HG02981 (cell line): ENCODE measurements around the gene ZFPM1.

Experiments used
- ATAC-seq: cut with Tn5 transposase; IDR thresholded peaks from one replicate; pipeline ENCODE4 v1.9.1; 2021; ENCODE audit warnings: mild to moderate bottlenecking, moderate library complexity; ENCODE audit not compliant: unreplicated experiment

The ZFPM1 gene

GRCh38 chr16:88417684-88418476 is 35.2 kb upstream of the ZFPM1 start:
- no peak for ATAC-seq

- no peak for ATAC-seq
These were observed 34.2 kb upstream of the ZFPM1 start for GRCh38 chr16:88418869-88419268.

DNA sequence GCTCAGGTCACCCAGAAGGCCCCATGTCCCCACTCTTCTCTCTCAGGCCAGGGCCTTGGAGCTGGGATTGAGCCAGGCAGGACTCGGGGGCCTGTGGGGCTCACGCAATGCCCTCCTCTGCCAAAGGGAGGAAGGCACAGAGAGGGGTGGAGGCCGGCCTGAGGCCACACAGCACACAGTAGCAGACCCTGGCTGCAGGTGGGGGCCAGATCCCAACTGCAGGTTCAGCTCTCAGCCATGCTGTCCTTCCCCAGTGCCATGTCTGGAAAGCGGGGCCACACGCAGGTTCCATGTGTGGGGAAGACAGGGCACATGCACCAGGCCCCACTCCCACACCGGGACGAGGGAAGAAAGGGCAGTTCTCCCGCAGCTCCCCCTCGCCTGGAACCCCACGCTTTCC is 33.3 kb upstream of the ZFPM1 start:
- ATAC-seq, result no peak

- ATAC-seq, result no peak
These were observed 32.6 kb upstream of the ZFPM1 start for GRCh38 chr16:88420496-88420895.

GRCh38 chr16:88421301-88421700 is 31.8 kb upstream of the ZFPM1 start:
- ATAC-seq, result no peak

DNA sequence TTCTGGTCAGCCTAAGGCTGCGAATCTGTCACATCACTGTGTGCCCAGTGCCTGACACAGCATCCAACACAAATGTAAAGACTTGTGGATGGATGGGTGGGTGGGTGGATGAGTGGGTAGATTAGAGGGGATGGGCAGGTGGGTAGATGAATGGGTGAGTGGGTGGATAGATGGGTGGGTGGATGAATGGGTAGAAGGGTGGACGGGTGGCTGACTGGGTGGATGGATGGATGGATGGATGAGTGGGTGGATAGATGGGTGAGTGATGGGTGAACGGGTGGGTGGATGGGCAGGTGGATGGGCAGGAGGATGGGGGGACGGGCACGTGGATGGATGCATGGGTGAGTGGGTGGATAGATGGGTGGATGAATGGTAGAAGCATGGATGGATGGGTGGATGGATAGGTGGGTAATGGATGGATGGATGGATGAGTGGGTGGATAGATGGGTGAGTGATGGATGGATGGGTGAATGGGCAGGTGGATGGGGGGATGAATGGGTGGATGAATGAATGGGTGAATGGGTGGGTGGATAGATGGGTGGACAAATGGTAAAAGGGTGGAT is 31.1 kb upstream of the ZFPM1 start:
- no peak for ATAC-seq

DNA sequence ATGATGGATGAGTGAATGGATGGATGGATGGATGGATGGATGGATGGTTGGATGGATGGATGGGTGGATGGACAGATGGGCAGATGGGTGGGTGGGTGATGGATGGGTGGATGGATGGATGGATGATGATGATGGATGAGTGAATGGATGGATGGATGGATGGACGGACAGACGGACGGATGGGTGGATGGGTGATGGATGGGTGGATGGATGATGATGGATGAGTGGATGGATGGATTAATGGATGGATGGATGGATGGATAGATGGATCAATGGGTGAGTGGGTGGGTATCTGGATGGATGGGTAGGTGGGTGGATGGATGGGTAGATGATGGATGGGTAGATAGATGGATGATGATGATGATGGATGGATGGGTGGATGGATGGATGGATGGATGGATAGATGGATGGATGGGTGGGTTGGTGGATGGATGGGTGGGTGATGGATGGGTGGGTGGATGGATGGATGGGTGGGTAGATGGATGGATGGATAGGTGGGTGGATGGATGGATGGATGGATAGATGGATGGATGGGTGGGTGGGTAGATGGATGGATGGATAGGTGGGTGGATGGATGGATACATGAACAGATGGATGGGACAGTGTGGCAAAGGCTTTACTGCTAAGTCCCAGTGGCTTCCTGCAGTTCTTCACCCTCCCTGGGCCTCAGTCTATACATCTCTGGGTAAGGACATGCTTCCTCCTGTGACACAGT is 30.2 kb upstream of the ZFPM1 start:
- no peak for ATAC-seq

GRCh38 chr16:88423448-88423850 is 29.6 kb upstream of the ZFPM1 start:
- ATAC-seq, result no peak

- ATAC-seq, result no peak
These were observed 28.4 kb upstream of the ZFPM1 start for GRCh38 chr16:88424587-88425235.

DNA sequence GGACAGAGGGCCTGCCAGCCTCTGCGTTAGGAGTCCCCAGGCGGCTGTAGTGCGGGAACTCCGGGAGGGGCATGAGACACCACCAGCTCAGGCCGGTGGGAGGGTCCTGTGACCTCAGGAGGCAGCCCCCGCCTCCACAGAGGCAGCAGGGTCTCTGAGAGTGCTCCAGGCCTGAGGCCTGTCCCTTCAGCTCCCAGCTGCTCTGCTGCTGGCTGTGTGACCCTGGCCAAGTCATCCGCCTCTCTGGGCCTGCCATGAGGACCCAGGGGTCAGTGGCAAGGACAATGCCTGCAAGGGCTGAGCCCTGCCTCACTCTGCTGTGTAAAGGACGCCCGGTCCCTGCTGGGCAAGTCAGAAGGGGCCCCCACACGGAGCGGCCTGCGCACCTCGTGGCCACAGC is 27.1 kb upstream of the ZFPM1 start:
- no peak for ATAC-seq

DNA sequence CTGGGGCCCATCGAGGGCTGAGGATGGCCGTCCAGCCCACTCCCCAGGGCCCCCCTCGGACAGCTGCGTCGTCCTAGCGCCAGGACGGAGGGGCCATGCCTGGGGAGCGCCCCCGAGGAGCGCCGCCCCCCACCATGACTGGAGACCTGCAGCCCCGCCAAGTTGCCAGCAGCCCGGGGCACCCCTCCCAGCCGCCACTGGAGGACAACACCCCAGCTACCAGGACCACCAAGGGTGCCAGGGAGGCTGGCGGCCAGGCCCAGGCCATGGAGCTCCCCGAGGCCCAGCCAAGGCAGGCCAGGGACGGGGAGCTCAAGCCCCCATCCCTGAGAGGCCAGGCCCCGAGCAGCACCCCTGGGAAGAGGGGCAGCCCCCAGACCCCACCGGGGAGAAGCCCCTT is 25.7 kb upstream of the ZFPM1 start:
- no peak for ATAC-seq

GRCh38 chr16:88428156-88428555 is 24.9 kb upstream of the ZFPM1 start:
- no peak for ATAC-seq

DNA sequence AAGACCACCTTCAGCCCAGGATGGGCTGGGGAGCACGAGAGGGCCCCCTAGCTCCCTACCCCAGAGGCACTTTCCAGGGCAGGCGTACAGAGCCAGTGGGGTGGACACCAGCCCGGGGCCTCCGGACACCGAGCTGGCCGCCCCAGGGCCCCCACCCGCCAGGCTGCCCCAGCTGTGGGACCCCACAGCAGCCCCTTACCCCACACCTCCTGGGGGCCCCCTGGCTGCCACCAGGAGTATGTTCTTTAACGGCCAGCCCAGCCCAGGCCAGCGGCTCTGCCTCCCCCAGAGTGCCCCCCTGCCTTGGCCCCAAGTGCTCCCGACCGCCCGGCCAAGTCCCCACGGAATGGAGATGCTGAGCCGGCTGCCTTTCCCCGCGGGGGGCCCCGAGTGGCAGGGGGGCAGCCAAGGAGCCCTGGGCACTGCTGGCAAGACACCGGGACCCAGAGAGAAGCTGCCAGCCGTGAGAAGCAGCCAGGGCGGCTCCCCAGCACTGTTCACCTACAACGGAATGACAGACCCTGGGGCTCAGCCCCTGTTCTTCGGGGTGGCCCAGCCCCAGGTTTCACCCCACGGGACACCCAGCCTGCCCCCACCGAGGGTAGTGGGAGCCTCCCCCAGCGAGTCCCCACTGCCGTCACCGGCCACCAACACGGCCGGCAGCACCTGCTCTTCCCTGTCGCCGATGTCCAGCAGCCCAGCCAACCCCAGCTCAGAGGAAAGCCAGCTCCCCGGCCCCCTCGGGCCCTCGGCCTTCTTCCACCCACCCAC is 24.3 kb upstream of the ZFPM1 start:
- no peak for ATAC-seq

DNA sequence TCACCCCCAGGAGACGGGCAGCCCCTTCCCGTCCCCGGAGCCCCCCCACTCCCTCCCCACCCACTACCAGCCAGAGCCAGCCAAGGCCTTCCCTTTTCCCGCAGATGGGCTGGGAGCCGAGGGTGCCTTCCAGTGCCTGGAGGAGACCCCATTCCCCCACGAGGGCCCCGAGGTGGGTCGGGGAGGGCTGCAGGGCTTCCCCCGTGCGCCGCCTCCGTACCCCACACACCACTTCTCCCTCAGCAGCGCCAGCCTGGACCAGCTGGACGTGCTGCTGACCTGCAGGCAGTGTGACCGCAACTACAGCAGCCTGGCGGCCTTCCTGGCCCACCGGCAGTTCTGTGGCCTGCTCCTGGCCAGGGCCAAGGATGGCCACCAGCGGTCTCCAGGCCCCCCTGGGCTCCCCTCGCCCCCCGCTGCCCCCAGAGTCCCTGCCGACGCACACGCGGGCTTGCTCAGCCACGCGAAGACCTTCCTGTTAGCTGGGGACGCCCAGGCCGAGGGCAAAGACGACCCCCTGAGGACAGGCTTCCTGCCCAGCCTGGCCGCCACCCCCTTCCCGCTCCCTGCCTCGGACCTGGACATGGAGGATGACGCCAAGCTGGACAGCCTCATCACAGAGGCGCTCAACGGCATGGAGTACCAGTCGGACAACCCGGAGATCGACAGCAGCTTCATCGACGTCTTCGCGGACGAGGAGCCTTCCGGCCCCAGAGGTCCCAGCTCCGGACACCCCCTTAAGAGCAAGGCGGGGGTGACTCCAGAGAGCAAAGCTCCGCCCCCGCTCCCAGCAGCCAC is 23.5 kb upstream of the ZFPM1 start:
- no peak for ATAC-seq

DNA sequence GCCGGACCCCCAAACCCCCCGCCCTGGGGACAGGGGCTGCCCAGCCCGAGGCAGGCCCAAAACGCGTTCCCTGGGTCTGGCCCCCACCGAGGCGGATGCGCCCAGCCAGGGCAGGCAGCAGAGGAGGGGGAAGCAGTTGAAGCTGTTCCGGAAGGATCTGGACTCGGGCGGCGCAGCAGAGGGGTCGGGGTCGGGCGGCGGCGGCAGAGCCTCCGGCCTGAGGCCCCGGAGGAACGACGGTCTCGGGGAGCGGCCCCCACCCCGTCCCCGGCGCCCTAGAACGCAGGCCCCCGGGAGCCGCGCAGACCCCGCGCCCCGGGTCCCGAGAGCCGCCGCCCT is 22.9 kb upstream of the ZFPM1 start:
- no peak for ATAC-seq

GRCh38 chr16:88430524-88431446 is 22.3 kb upstream of the ZFPM1 start:
- no peak for ATAC-seq

DNA sequence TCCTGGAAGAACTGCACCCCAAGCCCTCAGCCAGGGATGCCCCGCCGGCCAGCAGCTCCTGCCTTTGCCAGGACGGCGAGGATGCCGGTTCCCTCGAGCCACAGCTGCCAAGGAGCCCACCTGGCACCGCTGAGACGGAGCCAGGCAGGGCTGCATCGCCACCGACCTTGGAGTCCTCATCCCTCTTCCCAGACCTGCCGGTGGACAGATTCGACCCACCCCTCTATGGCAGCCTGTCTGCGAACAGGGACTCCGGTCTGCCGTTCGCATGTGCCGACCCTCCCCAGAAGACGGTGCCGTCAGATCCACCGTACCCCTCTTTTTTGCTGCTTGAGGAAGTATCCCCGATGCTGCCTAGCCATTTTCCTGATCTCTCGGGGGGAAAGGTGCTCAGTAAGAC is 21.4 kb upstream of the ZFPM1 start:
- ATAC-seq, result no peak

DNA sequence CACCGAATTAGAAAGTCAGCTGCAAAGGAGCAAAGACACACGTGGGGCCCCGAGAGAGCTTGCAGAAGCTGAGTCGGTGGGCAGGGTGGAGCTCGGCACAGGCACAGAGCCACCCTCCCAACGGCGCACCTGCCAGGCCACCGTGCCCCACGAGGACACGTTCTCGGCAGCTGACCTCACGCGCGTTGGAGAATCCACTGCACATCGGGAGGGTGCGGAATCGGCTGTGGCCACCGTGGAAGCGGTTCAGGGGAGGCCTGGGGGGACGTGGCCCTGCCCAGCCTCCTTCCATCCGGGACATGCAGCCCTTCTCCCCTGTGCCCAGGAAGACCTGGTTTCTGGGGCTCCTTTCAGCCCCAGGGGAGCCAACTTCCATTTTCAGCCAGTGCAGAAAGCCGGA is 20.9 kb upstream of the ZFPM1 start:
- no peak for ATAC-seq

DNA sequence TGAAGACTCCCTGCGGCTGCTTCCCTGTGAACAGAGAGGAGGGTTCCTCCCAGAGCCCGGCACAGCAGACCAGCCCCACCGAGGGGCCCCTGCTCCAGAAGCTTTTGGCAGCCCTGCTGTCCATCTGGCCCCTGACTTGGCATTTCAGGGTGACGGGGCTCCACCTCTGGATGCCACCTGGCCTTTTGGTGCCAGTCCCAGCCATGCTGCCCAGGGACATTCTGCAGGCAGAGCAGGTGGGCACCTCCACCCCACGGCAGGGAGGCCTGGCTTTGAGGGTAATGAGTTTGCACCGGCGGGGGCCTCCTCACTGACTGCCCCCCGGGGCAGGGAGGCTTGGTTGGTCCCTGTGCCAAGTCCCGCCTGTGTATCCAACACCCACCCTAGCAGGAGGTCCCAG is 20.3 kb upstream of the ZFPM1 start:
- ATAC-seq, result no peak
